M059J (cell line): ENCODE data around the gene CLEC4E. TPM values are rescaled to one million over a fixed set of nuclear protein-coding genes. Genes with fewer than 3 reads are reported as not detected.

ENCODE experiments used
- total RNA-seq: library from RNA; depleted of rRNA; stranded (reverse); fragments of >200 nt; shearing (Covaris generic); gene quantifications from 2 replicates; pipeline ENCODE4 v1.2.3, GENCODE V29; 2014; rRNA removed

CLEC4E gene
- total RNA-seq, 1 experiment from 2014 or later: not detected

Other genes starting within 250 kb of the CLEC4E start
- not detected in 2 replicates for gene CLEC6A, start 84.9 kb downstream of the CLEC4E start, total RNA-seq
- not detected in 2 replicates for gene CLEC4D, start 27.4 kb downstream of the CLEC4E start, total RNA-seq
- gene AICDA, start 72.0 kb upstream of the CLEC4E start, total RNA-seq: not detected in 2 replicates
- not detected in 2 replicates for gene MFAP5, start 121.9 kb upstream of the CLEC4E start, total RNA-seq
- 4.0 and 9.2 TPM in 2 replicates for gene RIMKLB, start 157.1 kb upstream of the CLEC4E start, total RNA-seq